Measurements from ENCODE around the gene CARMIL1.

Gene CARMIL1

GRCh38 chr6:25278914-25279747 lies at the start of gene CARMIL1:
CARMIL1 (plus strand) TSS chr6:25279374; CDS start chr6:25279796, 422 bp downstream.
- DNase-seq, result peak; percentile 59 to 71

- no peak for DNase-seq
Observed at GRCh38 chr6:25229671-25230321, 49.4 kb upstream of the CARMIL1 start.

- DNase-seq, result no peak
Observed at GRCh38 chr6:25232479-25232878, 46.7 kb upstream of the CARMIL1 start.

- DNase-seq, result no peak
Observed at GRCh38 chr6:25233226-25233625, 45.9 kb upstream of the CARMIL1 start.

- DNase-seq, result no peak
Observed at GRCh38 chr6:25237579-25237978, 41.6 kb upstream of the CARMIL1 start.

- no peak for DNase-seq
Observed at GRCh38 chr6:25239059-25239458, 40.1 kb upstream of the CARMIL1 start.

- DNase-seq, result no peak
Observed at GRCh38 chr6:25239498-25239897, 39.7 kb upstream of the CARMIL1 start.

GRCh38 chr6:25242567-25242966 lies 36.6 kb upstream of the CARMIL1 start:
- no peak for DNase-seq

- DNase-seq, result no peak
Observed at GRCh38 chr6:25244865-25245264, 34.3 kb upstream of the CARMIL1 start.

- DNase-seq, result no peak
Observed at GRCh38 chr6:25248123-25248522, 31.1 kb upstream of the CARMIL1 start.

GRCh38 chr6:25249133-25249532 lies 30.0 kb upstream of the CARMIL1 start:
- DNase-seq, result no peak

- DNase-seq, result peak in 1 of 2 experiments; percentile 2
Observed at GRCh38 chr6:25250878-25251277, 28.3 kb upstream of the CARMIL1 start.

- no peak for DNase-seq
Observed at GRCh38 chr6:25251426-25251825, 27.7 kb upstream of the CARMIL1 start.

GRCh38 chr6:25253351-25253750 lies 25.8 kb upstream of the CARMIL1 start:
- no peak for DNase-seq

- no peak for DNase-seq
Observed at GRCh38 chr6:25254671-25255070, 24.5 kb upstream of the CARMIL1 start.

GRCh38 chr6:25257686-25258348 lies 21.4 kb upstream of the CARMIL1 start:
- DNase-seq, result no peak

- no peak for DNase-seq
Observed at GRCh38 chr6:25259756-25260155, 19.4 kb upstream of the CARMIL1 start.

GRCh38 chr6:25263657-25264056 lies 15.5 kb upstream of the CARMIL1 start:
- no peak for DNase-seq

GRCh38 chr6:25266456-25267100 lies 12.6 kb upstream of the CARMIL1 start:
- DNase-seq, result no peak

GRCh38 chr6:25267662-25268061 lies 11.5 kb upstream of the CARMIL1 start:
- no peak for DNase-seq

- no peak for DNase-seq
Observed at GRCh38 chr6:25270559-25270958, 8.6 kb upstream of the CARMIL1 start.

- DNase-seq, result no peak
Observed at GRCh38 chr6:25275436-25275835, 3.7 kb upstream of the CARMIL1 start.

GRCh38 chr6:25277386-25277785 lies 1.8 kb upstream of the CARMIL1 start:
- DNase-seq, result no peak
